Endothelial cell of umbilical vein (primary cell): ENCODE measurements around the gene F5. TPM values are rescaled to one million over a fixed set of nuclear protein-coding genes. Genes with fewer than 3 reads are reported as not detected.

Source experiments
- BruUV-seq: library from RNA; stranded (reverse); fragments of 400-500 nt; replicated peaks from 2 replicates; lab custom pipeline; 2021; lab: Mats Ljungman, UMichigan
- CTCF ChIA-PET: fragments of 300-600, 350-600 bp; sonication (Branson Sonifier 250); formaldehyde crosslinking; loops from one replicate; lab custom pipeline; 2021; ENCODE audit warnings: antibody characterized with exemption, inconsistent platforms; lab: Charles Lee
- POLR2A ChIA-PET: fragments of 300-600, 350-600 bp; sonication (Branson Sonifier 250); formaldehyde crosslinking; loops from one replicate; lab custom pipeline; 2021; ENCODE audit warnings: antibody characterized with exemption, inconsistent platforms; lab: Charles Lee
- DNase-seq: peaks from one replicate; pipeline ENCODE4 v3.0.0-alpha.2; 2011; ENCODE audit warnings: low read depth, low spot score
- FAIRE-seq: peaks from 2 replicates; lab custom pipeline; 2011; peaks lifted over from hg19 to GRCh38; lab: Jason Lieb, UNC
- H2AFZ ChIP-seq: 2 replicates; pipeline ENCODE4 v1.6.0; 2012; ENCODE audit warnings: low read depth, low read length, control low read depth, inconsistent platforms
- H3K27ac ChIP-seq: 2 replicates; pipeline ENCODE4 v1.5.1; 2011; ENCODE audit warnings: low read depth, mild to moderate bottlenecking, control low read depth, low read length, moderate library complexity; ENCODE audit not compliant: insufficient read depth
- H3K27me3 ChIP-seq, 2 experiments: 2 replicates each; pipeline versions ENCODE4 v1.6.0 to v1.6.1; 2011; ENCODE audit warnings: low read length in 2 of 2, mixed read lengths in 1 of 2; ENCODE audit not compliant: control insufficient read depth in 2 of 2, insufficient read depth in 2 of 2
- H3K36me3 ChIP-seq, 2 experiments: 2 replicates in 1 of 2; 3 replicates in 1 of 2; pipeline ENCODE4 v1.5.1; 2011; ENCODE audit warnings: low read length in 2 of 2, mild to moderate bottlenecking in 1 of 2, moderate library complexity in 1 of 2; ENCODE audit not compliant: control insufficient read depth in 2 of 2, insufficient read depth in 2 of 2; ENCODE audit errors: extremely low read depth in 1 of 2
- H3K4me1 ChIP-seq: 3 replicates; pipeline ENCODE4 v1.5.1; 2011; ENCODE audit warnings: mild to moderate bottlenecking, low read length; ENCODE audit not compliant: control insufficient read depth, insufficient read depth; ENCODE audit errors: extremely low read depth
- H3K4me2 ChIP-seq: 2 replicates; pipeline ENCODE4 v1.6.1; 2011; ENCODE audit warnings: low read length, control low read depth, mixed read lengths; ENCODE audit not compliant: insufficient read depth
- H3K4me3 ChIP-seq, 3 experiments: fragments of 200-600 bp in 1 of 3; sonication (generic), shearing (Covaris generic) in 1 of 3; replicated peaks in 1 of 3; 2 replicates each; pipeline ENCODE4 v1.5.1; 2011 to 2016; ENCODE audit warnings: control low read depth in 3 of 3, low read length in 3 of 3, mild to moderate bottlenecking in 2 of 3, inconsistent platforms in 1 of 3, low read depth in 1 of 3, moderate library complexity in 1 of 3; ENCODE audit not compliant: insufficient read depth in 1 of 3
- H3K79me2 ChIP-seq: 2 replicates; pipeline ENCODE4 v1.6.0; 2012; ENCODE audit warnings: low read length, inconsistent platforms; ENCODE audit not compliant: control insufficient read depth, insufficient read depth
- H3K9ac ChIP-seq: replicated peaks from 2 replicates; pipeline ENCODE3; 2011; ENCODE audit warnings: low read length, control low read depth; ENCODE audit not compliant: insufficient read depth; ENCODE audit errors: extremely low read depth
- H3K9me1 ChIP-seq: replicated peaks from 3 replicates; pipeline ENCODE4 v1.6.0; 2011; ENCODE audit warnings: mild to moderate bottlenecking, low read length; ENCODE audit not compliant: control insufficient read depth, insufficient read depth; ENCODE audit errors: extremely low read depth
- H3K9me3 ChIP-seq: replicated peaks from 2 replicates; pipeline ENCODE4 v1.5.1; 2012; ENCODE audit warnings: low read length, inconsistent platforms; ENCODE audit not compliant: control insufficient read depth, insufficient read depth
- H4K20me1 ChIP-seq: replicated peaks from 2 replicates; pipeline ENCODE3; 2011; ENCODE audit warnings: mild to moderate bottlenecking, low read length; ENCODE audit not compliant: control insufficient read depth, insufficient read depth; ENCODE audit errors: extremely low read depth
- CTCF ChIP-seq, 2 donors: IDR thresholded peaks; 1 replicate in 1 of 2; 2 replicates in 1 of 2; pipeline ENCODE4 v1.5.1; 2011; ENCODE audit warnings: low read length in 2 of 2, mild to moderate bottlenecking in 2 of 2, moderate library complexity in 2 of 2, control low read depth in 1 of 2, inconsistent platforms in 1 of 2, low read depth in 1 of 2; ENCODE audit not compliant: insufficient read depth in 1 of 2; ENCODE audit errors: extremely low read depth in 1 of 2
- EZH2 ChIP-seq: IDR thresholded peaks from 2 replicates; pipeline ENCODE4 v1.6.1; 2012; ENCODE audit warnings: borderline replicate concordance, low read depth, mild to moderate bottlenecking, moderate library complexity, low read length, inconsistent platforms; ENCODE audit not compliant: severe bottlenecking
- FOS ChIP-seq: IDR thresholded peaks from 2 replicates; pipeline ENCODE4 v1.6.1; 2011; ENCODE audit warnings: mild to moderate bottlenecking, low read length, moderate library complexity, borderline replicate concordance; ENCODE audit not compliant: insufficient read depth
- GATA2 ChIP-seq: IDR thresholded peaks from 2 replicates; pipeline ENCODE4 v1.7.0; 2011; ENCODE audit warnings: low read depth, mild to moderate bottlenecking, moderate library complexity, mixed read lengths, low read length; ENCODE audit not compliant: insufficient read length, insufficient read depth
- JUN ChIP-seq: IDR thresholded peaks from 2 replicates; pipeline ENCODE4 v1.6.1; 2011; ENCODE audit warnings: borderline replicate concordance, low read depth; ENCODE audit not compliant: insufficient read length, insufficient read depth
- MAX ChIP-seq: IDR thresholded peaks from 2 replicates; pipeline ENCODE4 v1.6.1; 2011; ENCODE audit not compliant: insufficient read depth, insufficient read length
- MYC ChIP-seq: IDR thresholded peaks from one replicate; pipeline ENCODE4 v1.6.1; 2011; ENCODE audit warnings: mild to moderate bottlenecking, low read depth, low read length
- POLR2A ChIP-seq: IDR thresholded peaks from 2 replicates; pipeline ENCODE4 v1.6.1; 2012; ENCODE audit warnings: low read depth, mild to moderate bottlenecking, control low read depth, low read length
- POLR2AphosphoS5 ChIP-seq: IDR thresholded peaks from 2 replicates; pipeline ENCODE4 v1.6.1; 2012; ENCODE audit warnings: low read depth, mild to moderate bottlenecking, control low read depth, low read length, moderate library complexity; ENCODE audit not compliant: insufficient read depth
- dilution Hi-C: fragments of 300-500 bp; cut with MboI; formaldehyde crosslinking; loops from one replicate; pipeline ENCODE4 v1.15.0; 2019; ENCODE audit warnings: low sequenced_read_pairs; ENCODE audit not compliant: extremely low pct_ligation_motif_present
- intact Hi-C: fragments of 100-400 bp; cut with micrococcal nuclease; formaldehyde crosslinking; loops from one replicate; pipeline ENCODE4 v1.10.0; 2022
- polyA plus RNA-seq, 4 experiments: library from polyadenylated mRNA; depleted of rRNA in 3 of 4; stranded (reverse) in 3 of 4; unstranded in 1 of 4; fragments of >200 nt; gene quantifications; 2 replicates each; pipeline versions ENCODE4 v1.2.1 to v1.2.3, GENCODE V29; 2011 to 2012; ENCODE audit warnings: missing spikeins in 1 of 4
- total RNA-seq: library from RNA; stranded (reverse); gene quantifications from 2 replicates; pipeline ENCODE4 v1.2.3, GENCODE V29; 2021

The F5 gene
- total and polyA plus RNA-seq, 2 donors (not counting 3 experiments of a cell fraction or from before 2014, with no cell fraction given): not detected

GRCh38 chr1:169509354-169509753 lies 76.9 kb downstream of the F5 start:
- FAIRE-seq (no peak), DNase-seq (peak; percentile 35)
- POLR2A ChIA-PET: no interaction called here
- Histone ChIP-seq H3K79me2 (no peaks in the 10 kb centered on the region), H4K20me1 (no peaks in the 10 kb centered on the region), H3K9me3 (no peaks in the 10 kb centered on the region), H3K36me3 (no peaks in the 10 kb centered on the region), H3K4me1 (peaks cover 35% of the 10 kb centered on the region), H3K9ac (no peak overlapping the region), H3K27me3 (no peaks in the 10 kb centered on the region), H3K27ac (no peak overlapping the region), H2AFZ (no peak overlapping the region), H3K4me2 (no peak overlapping the region), H3K9me1 (no peaks in the 10 kb centered on the region), H3K4me3 (no peak overlapping the region)
- CTCF ChIA-PET: interaction anchor here (0.7 to 3.3 kb wide), 9 partner anchors 10 to 906 kb away, joined by 3 to 13 read pairs (median 6); no protein-coding TSS in a partner anchor
- TF ChIP-seq POLR2A: no peak
- TF ChIP-seq EZH2: no peak
- no peak for TF ChIP-seq GATA2
- TF ChIP-seq MYC: no peak
- TF ChIP-seq POLR2AphosphoS5: no peak
- TF ChIP-seq MAX: no peak
- no peak for TF ChIP-seq CTCF (IDR thresholded peaks at IDR 0.05; ENCODE audit: extremely low read depth in 1 of 2, insufficient read depth in 1 of 2, low read depth in 1 of 2, low read length in 2 of 2)
- no peak for TF ChIP-seq JUN
- no peak for TF ChIP-seq FOS
- no TSS peak for BruUV-seq
- intact Hi-C loops: loop anchor here (1.0 kb wide), 1 partner anchor 23 kb away; no protein-coding TSS in a partner anchor
- dilution Hi-C loops: no loop called here
